CD4-positive, alpha-beta T cell treated with Interleukin-12 subunit alpha and Interleukin-12 subunit beta, for 1 hour (primary cell): ENCODE data around the gene SSTR4.
A peak's percentile ranks its signal among the peaks of the same experiment; 100 is the strongest.

Experiments used
- DNase-seq: peaks from one replicate; pipeline ENCODE4 v3.0.0-alpha.2; 2020

The SSTR4 gene

DNA sequence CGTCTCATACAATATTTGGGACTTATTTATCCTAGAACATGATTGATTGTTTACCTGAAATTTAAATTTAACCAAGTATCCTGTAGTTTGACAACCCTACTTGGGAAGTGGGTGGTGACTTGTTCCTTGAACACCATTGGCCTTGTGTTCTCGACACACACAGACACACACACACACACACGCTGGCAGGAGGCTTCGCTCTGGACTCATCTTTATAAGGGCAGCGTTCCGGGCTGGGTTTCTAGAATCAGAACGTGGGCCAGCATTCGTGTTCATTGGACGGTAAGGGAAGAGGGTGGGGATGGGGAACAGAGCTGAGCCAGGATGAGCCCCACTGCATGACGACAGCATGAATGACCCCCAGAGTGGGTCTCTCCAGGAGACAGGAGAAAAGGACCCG lies 16.2 kb upstream of the SSTR4 start:
- no peak for DNase-seq

DNA sequence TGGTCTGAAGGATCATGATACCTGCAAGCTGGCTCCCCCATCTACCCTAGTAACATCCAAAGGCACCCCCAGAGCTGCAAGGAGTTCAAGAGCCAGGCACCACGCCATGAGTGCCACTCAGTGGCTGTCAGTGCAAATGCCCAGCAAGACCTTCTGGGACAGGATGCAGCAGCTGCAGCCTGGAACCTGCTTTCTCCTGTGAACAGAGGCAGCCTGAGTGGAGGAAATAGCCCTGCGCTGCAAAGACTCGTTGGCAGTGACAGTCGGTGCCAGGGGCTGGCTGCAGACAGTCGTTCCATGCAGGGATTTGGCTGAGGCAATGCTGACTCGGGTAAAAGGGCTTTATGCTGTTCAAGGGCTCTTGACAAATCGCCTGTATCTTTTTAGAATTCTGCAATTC lies 15.7 kb upstream of the SSTR4 start:
- no peak for DNase-seq

DNA sequence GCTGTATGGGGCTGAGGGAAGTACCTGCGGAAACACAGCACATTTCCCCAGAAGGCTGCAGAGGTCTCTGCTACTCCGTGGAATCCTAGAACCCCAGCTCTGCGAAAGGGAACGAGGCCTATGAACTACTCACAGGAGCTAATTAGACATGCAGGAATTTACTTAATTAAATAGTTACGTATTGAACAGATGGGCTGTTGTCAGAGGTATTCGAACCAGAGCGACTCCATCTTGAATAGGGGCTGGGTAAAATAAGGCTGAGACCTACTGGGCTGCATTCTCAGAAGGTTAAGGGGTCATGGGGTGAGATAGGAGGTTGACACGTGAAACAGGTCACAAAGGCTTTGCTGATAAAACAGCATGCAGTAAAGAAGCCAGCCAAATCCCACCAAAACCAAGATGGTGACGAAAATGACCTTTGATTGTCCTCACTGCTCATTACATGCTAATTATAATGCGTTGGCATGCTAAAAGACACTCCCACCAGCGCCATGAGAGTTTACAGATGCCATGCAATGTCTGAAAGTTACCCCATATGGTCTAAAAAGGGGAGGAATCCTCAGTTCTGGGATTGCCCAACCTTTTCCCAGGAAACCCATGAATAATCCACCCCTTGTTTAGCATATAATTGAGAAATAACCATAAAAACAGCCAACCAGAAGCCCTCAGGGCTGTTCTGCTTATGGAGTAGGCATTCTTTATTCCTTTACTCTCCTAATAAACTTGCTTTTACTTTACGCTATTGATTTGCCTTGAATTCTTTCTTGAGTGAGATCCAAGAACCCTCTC lies 14.7 kb upstream of the SSTR4 start:
- DNase-seq = no peak

DNA sequence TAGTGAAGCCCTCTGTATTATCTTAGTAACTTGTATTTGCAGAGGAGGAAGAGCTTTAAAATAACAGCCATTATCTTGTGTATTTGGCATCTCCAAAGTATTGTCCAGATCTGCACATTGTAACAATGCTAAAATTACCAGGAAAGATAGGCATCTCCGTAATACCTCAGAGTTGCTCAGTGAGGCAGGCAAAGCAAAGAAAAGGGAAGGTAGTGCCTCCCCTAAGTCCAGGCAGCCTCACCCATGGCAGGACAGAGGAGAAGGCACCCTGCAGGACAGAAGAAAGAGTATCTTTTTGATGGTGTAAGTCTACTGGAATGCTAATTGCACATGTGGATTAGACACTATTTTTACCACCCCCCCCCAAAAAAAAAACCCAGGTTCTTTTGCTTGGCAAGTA lies 13.6 kb upstream of the SSTR4 start:
- DNase-seq = no peak

DNA sequence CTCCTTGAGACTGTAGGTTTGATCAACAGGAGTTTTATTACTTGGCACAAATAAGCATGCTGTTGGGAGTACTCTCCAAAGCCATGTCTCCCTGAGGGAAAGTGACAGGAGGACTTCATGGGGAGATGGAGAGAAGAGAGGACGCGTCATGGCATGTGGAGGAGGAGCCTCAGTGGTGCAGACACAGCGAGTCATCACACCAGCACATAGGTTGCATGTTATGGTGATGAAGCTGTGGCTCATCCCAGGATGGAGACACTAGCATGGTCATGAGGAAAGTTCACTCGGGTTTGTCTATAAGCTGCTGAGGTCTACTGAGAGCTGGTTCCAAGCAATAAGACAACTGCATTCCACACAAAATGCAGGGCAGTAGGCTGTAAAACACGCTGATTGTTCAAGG lies 13.2 kb upstream of the SSTR4 start:
- DNase-seq = no peak

DNA sequence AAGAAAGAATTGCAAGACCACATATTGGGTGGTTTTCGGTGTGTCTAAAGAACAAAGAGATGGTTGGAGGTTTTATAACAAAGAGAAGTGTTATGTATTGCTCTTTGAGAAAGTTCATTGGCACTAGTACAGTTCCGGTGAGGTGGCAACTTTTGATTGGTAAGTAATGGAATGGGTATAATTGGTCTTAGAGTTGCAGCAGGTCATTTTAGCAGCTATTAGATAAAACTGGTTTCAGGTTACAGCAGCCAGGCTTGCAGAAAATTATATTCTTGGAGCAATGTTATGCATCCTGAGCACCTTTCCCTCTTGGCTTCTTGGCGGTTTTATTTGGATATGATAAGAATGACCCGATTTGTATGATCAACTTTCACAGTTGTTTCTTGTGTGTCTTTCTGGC lies 12.3 kb upstream of the SSTR4 start:
- no peak for DNase-seq

DNA sequence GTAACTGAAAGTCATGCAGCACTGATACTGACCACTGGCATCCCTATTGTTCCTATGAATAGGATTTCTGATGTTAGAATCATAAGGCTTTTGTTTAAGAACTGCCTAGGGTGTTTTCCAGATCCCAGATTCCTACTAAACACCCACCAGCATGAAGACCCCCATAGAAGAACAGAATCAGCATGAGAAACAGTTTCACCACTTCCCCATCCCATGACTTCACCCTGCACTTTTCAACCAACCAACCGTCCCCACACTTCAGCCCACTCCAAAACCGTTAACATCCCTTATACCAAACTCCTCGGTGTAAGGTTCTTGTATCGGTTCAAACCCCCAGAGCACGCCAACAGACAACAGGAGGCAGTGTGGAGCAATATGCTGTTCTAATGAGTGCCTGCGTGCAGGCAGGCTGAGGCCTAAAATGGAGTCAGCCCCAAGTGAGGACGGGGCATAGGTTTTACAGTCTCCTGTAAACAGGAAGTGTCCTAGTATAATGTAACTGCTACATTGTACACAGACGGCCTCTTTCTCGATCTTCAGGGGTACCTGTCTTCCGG lies 11.4 kb upstream of the SSTR4 start:
- no peak for DNase-seq

DNA sequence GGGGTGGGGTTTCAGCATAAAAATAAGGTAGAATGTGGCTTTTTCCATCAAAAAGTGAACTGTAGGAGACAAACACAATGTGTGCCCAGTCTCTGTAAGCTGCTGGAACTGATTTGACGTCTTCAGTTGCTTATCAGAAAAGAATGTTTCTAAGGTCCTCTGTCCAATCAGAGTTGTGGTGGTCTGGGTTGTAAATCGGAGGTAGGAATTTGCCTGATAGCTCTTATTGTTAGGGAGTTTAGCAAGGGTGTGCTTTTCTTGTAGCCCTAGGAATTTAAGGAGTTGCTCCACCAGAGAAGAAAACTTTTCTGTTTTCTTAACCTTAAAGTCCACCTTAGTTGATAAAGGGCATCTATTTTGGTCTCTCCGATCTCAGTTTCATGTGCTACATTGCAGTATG lies 10.4 kb upstream of the SSTR4 start:
- no peak for DNase-seq

DNA sequence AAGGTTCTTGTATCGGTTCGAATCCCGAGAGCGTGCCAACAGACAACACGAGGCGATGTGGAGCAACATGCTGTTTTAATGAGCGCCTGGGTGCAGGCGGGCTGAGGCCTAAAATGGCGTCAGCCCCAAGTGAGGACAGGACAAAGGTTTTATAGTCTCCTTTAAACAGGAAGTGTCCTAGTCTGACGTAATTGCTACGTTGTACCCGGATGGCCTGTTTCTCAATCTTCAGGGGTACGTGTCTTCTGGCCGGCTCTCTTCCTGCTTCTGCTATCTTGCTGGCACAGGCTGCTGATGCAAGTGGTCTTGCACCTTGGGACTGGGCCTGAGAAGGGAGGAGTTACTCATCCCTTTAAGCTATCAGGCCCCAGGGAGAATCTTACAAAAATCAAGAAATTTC lies 9.6 kb upstream of the SSTR4 start:
- peak; percentile 8 for DNase-seq

DNA sequence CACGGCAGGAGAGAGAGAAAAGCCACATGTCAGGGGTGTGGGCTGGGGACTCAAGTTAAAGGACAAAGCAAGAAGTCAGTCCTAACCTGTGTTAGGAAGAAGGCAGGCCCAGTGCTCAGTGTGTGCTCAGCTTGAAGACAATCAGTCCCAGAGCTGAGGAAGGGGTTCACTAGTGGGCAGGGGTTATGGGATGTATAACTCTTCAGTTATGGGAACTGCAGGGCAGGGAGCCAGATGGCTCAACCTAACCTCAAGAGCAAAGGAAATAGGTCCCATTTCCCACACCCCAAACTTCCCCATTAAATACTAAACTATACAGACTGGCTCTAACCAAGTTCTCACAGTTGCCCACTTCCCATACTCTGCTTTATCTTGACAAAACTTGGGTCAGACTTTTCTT lies 7.4 kb upstream of the SSTR4 start:
- no peak for DNase-seq

DNA sequence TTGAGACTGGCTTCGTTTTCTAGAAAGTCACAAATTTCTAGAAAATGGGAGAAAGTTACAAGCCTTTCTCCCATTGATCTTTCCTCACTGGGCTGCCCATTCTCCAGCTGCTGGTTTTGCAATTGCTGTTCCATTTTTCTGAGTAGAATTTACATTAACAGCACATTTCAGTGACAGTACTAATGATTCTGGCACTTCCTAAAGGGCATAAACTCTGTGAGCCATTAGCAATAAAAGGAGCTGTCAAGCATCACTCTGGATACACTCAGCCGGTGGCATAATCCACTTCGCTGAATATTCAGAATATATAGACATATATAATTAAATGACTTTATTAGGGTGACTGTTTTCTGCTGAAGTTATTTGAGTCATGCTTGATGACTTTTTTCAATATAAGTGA lies 6.7 kb upstream of the SSTR4 start:
- no peak for DNase-seq

DNA sequence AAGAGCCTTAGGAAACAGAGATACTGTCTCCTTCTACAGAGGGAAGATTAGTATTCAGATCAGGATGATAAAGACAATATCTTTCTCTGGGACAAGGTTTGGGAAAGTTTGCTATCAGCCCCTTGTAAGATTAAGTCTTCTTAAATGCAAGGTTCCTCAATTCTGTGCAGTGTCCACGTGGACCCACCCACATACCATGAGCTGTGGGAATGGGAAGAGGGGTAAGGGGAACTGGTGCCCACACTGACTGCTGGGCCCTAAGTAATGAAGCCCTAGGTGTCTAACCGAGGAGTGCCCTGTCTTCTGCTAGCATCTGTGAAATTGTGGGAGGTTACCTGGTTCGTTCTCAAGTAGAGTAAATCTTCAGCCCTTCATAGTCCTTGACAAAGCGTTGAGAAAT lies 5.8 kb upstream of the SSTR4 start:
- no peak for DNase-seq

DNA sequence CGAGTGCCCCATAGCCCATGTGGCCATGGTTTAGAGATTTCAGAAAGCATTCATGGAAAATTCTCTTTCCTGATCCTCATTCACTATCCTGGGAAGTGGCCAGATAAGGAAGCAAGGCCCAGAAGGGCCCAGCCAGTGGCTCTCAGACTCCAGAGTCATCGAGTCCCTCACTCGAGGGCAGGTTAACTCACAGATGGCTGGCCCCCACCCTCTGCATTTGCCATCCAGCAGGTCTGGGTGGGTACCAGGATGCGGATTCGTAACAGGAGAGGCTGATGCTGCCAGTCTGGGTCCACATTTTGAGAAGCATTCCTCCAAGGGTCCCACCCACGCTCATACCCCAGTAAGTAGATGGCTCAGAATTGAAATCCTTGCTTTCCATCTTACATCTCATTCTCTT lies 3.8 kb upstream of the SSTR4 start:
- no peak for DNase-seq

DNA sequence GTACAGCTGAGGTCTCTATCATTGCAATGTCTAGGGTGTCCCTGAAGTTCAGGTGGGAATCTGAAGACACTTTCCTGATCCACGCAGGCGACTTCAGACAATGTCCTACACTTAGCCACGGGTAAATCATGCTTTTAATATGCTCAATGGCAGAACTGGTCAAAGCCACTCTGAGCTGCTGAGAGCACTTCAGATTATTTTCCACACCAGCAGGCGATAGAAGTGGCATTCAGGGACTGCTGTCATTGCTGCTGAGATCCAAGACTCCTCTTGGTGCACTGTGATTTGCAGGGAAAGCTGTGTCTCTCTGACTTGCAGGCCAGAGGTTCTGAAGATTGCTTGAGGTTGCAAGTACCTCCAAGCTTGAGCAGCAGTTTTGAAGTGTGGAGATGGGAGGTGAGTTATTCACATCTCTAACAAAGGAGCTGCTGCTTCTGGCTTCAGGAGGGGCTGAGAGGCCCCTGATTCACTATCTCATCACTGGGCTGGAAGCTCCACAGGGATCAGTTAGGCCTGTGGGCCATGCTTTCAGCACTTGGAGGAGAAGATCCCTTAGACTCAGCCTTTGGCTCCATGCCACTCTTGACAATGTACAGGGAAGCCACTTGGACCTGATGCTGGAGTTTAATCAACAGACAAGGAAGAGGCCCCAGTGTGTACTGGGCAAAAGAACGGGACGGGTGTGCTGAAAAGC lies 2.9 kb upstream of the SSTR4 start:
- DNase-seq = no peak

DNA sequence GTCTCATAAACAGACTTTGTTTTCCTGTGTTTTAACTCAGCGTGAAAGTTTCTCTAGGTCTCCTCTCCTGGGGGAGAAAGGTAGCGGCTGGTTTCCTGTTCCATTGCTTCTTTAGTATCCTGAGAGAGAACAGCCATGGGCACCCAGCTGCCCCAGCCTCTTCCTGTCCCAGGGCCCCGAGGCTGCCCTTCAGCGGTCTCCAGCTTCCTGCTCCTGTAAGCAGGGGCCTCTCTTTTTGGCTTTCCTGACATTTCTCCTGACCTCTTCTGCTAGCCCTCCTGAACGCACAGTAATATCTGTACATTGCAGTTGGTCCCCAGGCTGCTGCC lies 2.4 kb upstream of the SSTR4 start:
- no peak for DNase-seq

DNA sequence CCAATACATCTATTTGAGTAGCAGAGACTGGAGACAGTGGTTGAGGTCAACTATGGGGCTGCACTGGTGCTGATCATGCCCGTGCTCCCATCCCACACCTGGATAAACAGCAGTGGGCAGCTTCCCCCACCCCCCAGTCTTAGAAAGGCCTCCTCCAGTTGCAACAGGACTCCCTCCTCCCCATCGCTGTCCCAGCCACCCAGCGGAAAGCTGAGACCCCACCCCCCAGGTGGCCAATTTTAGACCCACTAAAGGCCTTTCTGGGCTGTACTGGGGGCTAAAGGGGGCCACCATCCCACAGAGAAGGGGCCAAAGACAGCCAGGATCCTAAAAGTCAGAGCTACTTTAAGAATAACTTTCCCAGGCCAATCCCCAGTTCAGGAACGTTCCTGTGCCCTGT lies 1.2 kb upstream of the SSTR4 start:
- no peak for DNase-seq

DNA sequence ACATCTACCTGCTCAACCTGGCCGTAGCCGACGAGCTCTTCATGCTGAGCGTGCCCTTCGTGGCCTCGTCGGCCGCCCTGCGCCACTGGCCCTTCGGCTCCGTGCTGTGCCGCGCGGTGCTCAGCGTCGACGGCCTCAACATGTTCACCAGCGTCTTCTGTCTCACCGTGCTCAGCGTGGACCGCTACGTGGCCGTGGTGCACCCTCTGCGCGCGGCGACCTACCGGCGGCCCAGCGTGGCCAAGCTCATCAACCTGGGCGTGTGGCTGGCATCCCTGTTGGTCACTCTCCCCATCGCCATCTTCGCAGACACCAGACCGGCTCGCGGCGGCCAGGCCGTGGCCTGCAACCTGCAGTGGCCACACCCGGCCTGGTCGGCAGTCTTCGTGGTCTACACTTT lies 619 bp downstream of the SSTR4 start:
- DNase-seq = no peak

DNA sequence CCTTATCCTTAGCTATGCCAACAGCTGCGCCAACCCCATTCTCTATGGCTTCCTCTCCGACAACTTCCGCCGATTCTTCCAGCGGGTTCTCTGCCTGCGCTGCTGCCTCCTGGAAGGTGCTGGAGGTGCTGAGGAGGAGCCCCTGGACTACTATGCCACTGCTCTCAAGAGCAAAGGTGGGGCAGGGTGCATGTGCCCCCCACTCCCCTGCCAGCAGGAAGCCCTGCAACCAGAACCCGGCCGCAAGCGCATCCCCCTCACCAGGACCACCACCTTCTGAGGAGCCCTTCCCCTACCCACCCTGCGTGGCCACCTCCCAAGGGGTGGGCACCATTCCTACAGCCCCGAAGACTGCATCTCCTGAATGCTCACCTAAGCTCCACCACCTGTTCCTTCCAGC lies 1.3 kb downstream of the SSTR4 start:
- no peak for DNase-seq

DNA sequence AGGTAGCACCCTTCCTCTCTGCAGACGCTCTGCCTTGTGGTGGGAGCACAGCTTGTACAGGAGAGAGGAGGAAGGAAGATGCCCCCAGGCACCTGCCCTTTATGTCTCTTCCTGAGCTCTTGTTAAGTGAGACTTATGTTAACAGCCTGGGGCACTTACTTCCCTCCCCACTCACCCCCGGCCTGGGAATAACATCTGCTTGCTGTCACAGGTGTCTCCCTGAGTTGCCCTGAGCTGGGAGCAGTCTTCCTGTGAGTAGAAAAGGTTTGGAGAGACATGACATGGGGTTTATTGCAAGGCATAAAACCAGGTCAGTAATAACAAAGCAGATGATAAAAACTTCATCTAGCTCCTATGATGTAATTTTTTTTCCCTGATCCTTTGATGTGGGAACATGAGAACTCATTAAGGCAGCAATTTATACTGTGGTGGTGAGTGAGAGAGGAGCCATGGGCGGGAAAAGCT lies 1.9 kb downstream of the SSTR4 start:
- DNase-seq = no peak

DNA sequence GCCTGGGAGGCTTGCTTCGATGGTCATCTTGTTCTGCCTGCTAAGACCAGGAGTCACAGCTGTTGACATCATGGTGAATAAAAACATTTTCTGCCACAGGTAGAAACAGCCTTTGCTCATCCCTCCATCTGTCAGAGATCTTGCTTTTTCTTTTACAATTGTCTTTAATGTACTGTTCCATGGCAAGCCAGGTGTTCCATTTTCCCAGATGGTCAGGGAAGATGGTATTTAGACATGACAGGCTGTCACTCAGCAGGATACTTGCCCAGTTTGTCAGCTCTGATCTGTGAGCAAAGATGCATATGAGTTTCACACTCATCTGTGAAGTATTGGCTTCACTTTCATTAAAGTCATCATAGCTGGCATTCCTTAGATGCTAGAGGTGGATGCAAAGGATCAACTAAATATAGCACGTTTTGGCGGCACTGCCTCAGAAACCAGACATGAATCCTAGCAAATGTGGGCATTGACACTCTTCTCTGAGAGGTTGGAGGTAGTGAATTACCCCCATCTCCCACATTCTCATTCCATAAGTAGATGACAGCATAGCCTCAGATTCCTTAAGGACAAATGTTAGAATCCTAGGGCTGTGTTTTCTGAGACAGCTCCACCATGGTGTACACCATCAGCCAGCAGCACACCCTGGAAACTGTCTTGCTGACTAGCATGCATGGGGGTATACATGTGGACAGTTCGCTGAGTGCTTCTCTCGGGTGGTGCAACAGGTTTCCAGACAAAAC lies 4.2 kb downstream of the SSTR4 start:
- no peak for DNase-seq

DNA sequence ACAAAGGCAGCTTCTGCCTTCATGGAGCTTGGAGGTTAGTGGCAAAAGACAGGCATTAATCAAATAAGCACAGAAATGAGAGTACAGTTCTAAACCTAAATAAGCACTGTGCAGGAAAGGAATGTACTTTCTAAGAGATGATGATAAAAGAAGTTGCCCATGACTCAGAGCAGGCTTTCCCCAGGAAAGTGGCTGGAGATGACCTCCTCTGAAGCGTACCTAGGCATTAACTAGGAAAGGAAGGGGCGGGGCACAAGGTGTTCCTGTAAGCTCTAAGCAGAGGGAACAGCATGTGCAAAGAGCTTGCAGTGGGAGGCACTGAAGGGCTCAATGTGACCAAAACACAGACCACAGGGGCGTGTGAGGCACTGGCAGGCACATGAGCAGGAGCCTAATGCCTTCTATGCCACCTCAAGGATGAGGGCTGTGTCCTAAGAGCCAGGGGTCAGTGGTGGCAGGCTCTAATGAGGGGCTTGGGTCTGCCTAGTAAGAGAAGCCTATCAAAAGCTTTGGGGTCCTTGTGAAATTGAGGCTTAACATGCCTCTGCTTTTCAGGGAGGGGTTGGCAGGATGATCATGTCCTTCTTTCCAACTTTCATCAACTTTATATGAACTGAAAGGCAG lies 4.9 kb downstream of the SSTR4 start:
- no peak for DNase-seq

DNA sequence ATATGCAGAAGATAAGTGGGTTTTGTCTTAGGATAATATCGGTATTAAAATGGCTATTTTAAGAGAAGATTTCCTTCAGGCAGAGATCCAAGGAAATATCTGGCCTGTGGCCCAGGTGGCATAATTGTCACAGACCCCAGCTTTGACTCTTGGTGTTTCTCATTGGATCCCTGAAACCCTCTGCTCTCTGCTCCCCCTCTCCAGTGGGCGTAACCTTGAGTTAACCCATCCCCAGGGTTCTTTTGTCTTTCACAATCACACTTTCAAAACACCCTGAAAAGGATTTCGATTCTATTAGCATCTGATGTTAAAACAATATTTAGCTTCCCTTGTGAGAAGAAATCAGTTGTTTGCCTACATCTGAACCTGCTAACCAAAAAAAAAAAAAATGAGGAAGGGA lies 7.2 kb downstream of the SSTR4 start:
- no peak for DNase-seq

DNA sequence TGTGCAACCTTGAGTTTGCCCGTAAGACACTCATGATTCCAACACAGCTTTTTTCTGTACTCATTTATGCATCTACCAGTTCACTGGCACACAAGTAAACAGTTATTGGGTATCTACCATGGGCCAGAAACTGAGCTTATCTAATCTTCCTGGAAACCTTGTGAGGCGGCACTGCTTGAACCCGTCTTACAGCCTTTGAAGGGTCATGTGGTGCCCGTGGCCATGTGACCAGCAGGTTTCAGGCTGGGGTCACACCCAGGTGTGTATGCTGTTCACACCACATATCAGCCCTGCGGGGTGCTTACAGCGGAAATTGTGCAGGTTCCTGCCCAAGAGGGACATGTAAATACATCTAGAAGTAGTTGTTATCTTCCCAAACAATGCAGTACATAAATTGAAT lies 8.3 kb downstream of the SSTR4 start:
- DNase-seq = no peak
